Karpas-422 (cell line): ENCODE data around the gene GPR37. TPM values are rescaled to one million over a fixed set of nuclear protein-coding genes. Genes with fewer than 3 reads are reported as not detected.

Source experiments
- DNase-seq: peaks from one replicate; pipeline ENCODE4 v3.0.0-alpha.2; 2015
- H2AFZ ChIP-seq: fragments of 200-600 bp; sonication (generic); 2 replicates; pipeline ENCODE4 v1.6.1; 2014; ENCODE audit warnings: antibody characterized with exemption, low read length, mixed read lengths
- H3K27ac ChIP-seq: fragments of 200-600 bp; sonication (generic); 2 replicates; pipeline ENCODE4 v1.5.1; 2014; ENCODE audit warnings: mild to moderate bottlenecking, low read length, moderate library complexity
- H3K27me3 ChIP-seq: fragments of 200-600 bp; sonication (generic); 2 replicates; pipeline ENCODE4 v1.6.1; 2014; ENCODE audit warnings: low read length, mixed read lengths
- H3K36me3 ChIP-seq: fragments of 200-600 bp; sonication (generic); 2 replicates; pipeline ENCODE4 v1.6.1; 2014; ENCODE audit warnings: low read length, mixed read lengths; ENCODE audit not compliant: insufficient read depth
- H3K4me1 ChIP-seq: fragments of 200-600 bp; sonication (generic); 2 replicates; pipeline ENCODE4 v1.6.1; 2014; ENCODE audit warnings: mild to moderate bottlenecking, low read length, mixed read lengths
- H3K4me2 ChIP-seq: fragments of 200-600 bp; sonication (generic); 2 replicates; pipeline ENCODE4 v1.6.1; 2014; ENCODE audit warnings: low read length, low read depth, mild to moderate bottlenecking; ENCODE audit not compliant: poor library complexity, severe bottlenecking
- H3K4me3 ChIP-seq: fragments of 200-600 bp; sonication (generic); 2 replicates; pipeline ENCODE4 v1.5.1; 2014; ENCODE audit warnings: mild to moderate bottlenecking, antibody characterized with exemption, low read length, mixed read lengths
- H3K79me2 ChIP-seq: fragments of 200-600 bp; sonication (generic); 2 replicates; pipeline ENCODE4 v1.6.1; 2014; ENCODE audit warnings: mild to moderate bottlenecking, low read length, mixed read lengths
- H3K9ac ChIP-seq: fragments of 200-600 bp; sonication (generic); 2 replicates; pipeline ENCODE4 v1.6.0; 2014; ENCODE audit warnings: low read length
- H3K9me2 ChIP-seq: fragments of 200-600 bp; sonication (generic), shearing (Covaris generic); replicated peaks from 2 replicates; pipeline ENCODE4 v1.6.0; 2014; ENCODE audit warnings: mild to moderate bottlenecking, low read length, moderate library complexity; ENCODE audit not compliant: insufficient read depth
- H3K9me3 ChIP-seq: fragments of 300-700, 200-600 bp; sonication (generic); 2 replicates; pipeline ENCODE4 v1.6.1; 2014; ENCODE audit warnings: low read length, mixed read lengths
- H4K20me1 ChIP-seq: fragments of 200-600 bp; sonication (generic); 2 replicates; pipeline ENCODE4 v1.6.1; 2014; ENCODE audit warnings: mild to moderate bottlenecking, antibody characterized with exemption, low read length, low read depth; ENCODE audit not compliant: insufficient read depth
- total RNA-seq: library from RNA; depleted of rRNA; stranded (reverse); fragments of >200 nt; shearing (Covaris generic); gene quantifications from 2 replicates; pipeline ENCODE4 v1.2.3, GENCODE V29; 2014; ENCODE audit warnings: low replicate concordance

GPR37 gene
- total RNA-seq, 1 experiment from 2014 or later: not detected

DNA sequence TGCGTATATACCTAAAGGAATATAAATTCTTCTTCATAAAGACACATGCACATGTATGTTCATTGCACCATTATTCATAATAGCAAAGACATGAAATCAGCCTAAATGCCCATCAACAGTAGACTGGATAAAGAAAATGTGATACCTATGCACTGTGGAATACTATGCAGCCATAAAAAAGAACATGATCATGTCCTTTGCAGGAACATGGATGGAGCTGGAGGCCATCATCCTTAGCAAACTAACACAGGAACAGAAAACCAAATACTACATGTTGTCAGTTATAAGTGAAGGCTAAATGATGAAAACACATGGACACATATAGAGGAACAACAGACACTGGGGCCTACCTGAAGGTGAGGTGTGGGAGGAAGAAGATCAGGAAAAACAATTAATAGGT lies 48.7 kb downstream of the GPR37 start:
- Histone ChIP-seq H2AFZ (no peak overlapping the region), H3K9ac (no peak overlapping the region), H3K9me3 (no peaks in the 10 kb centered on the region), H3K9me2 (no peaks in the 10 kb centered on the region), H3K27me3 (no peaks in the 10 kb centered on the region), H3K4me3 (no peak overlapping the region), H3K4me1 (no peaks in the 10 kb centered on the region), H3K79me2 (no peaks in the 10 kb centered on the region), H3K27ac (no peak overlapping the region), H4K20me1 (no peaks in the 10 kb centered on the region), H3K36me3 (no peaks in the 10 kb centered on the region), H3K4me2 (no peak overlapping the region)
- no peak for DNase-seq

DNA sequence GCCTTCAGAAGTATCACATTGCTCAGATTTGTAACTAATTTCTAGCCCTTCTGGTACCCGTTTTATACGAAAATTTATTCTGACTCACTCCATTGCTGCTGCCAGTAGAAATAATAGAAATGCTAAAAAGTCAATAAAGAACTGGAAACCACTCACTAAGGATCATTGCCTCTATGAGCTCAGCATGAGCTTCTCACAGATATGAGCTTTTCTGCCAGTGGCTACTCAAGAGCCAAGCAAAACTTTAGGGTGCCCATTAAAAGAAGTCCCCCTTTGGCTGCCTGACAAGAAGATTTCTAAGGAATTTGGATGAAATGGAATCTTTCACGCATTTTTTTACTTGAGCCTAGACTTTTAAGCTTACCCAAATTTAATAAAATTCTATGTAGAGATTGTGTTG lies 52.5 kb downstream of the GPR37 start:
- Histone ChIP-seq H3K9ac (no peak overlapping the region), H3K9me3 (peaks cover 17% of the 10 kb centered on the region), H3K4me1 (no peaks in the 10 kb centered on the region), H2AFZ (no peak overlapping the region), H3K79me2 (no peaks in the 10 kb centered on the region), H3K27me3 (no peaks in the 10 kb centered on the region), H3K36me3 (no peaks in the 10 kb centered on the region), H3K4me2 (no peak overlapping the region), H4K20me1 (no peaks in the 10 kb centered on the region), H3K9me2 (no peaks in the 10 kb centered on the region), H3K27ac (no peak overlapping the region), H3K4me3 (no peak overlapping the region)
- DNase-seq: no peak

DNA sequence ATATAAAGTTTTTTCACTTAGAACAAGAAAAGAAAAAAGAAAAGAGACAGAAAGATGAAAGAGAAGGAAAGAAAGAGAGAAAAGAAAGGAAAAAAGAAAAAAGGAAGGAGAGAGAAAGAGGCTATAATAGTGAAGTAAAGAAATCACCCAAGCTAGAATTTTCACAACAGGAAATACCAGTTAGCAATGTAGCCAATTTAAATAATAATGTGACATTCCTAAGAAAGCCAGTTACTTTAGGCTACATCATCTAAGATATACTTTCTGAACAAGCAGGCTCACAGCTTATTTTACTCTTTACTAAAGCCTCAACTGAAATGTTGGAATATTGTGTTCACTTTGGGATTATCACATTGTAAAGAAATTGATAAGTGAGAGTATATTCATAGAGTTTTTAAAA lies 53.6 kb downstream of the GPR37 start:
- Histone ChIP-seq H3K27ac (no peak overlapping the region), H3K9me3 (peaks cover 24% of the 10 kb centered on the region), H3K4me1 (no peaks in the 10 kb centered on the region), H3K4me2 (no peak overlapping the region), H3K4me3 (no peak overlapping the region), H3K9ac (no peak overlapping the region), H3K27me3 (no peaks in the 10 kb centered on the region), H2AFZ (no peak overlapping the region), H4K20me1 (no peaks in the 10 kb centered on the region), H3K79me2 (no peaks in the 10 kb centered on the region), H3K9me2 (no peaks in the 10 kb centered on the region), H3K36me3 (no peaks in the 10 kb centered on the region)
- no peak for DNase-seq

DNA sequence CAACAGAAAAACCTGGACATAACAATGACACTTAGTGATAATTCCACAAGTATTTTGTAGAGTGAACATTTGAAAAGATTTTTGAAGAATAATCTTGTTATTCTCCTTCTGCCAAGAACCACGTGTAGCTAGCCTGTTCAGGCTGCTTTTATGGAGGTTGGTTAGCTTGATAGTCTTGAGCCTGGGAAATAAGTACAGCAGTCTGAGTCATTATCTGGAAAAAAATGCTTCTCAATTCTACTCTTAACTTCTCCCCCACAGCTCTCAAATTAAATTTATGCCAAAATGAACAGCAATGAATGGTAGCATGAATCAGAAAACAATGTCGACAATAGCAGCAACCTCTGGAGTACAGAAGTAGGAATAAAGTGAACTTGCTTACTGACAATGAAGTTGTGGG lies 63.2 kb downstream of the GPR37 start:
- no peaks in the 10 kb centered on the region for H4K20me1 ChIP-seq
- no peak for DNase-seq

DNA sequence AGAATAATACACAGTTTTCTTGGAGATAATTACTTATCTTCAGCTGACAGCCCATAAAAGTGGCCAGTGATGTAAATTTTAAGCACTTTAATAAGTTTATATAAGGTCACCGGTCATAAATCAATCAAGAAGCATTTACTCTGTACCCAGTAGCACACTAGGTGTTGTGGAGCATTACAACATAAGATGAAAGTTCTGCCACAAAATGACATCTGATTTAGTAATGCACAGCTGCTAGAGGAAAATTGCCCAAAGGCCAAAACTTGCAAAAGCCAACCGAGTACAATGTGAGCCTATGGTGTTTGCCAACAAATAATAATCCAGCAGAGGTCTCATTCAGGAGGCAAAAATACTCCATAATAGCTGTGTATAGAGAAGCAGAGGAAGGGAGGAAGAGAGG lies 63.6 kb downstream of the GPR37 start:
- Histone ChIP-seq H3K4me3 (no peak overlapping the region), H3K4me2 (no peak overlapping the region), H3K4me1 (no peaks in the 10 kb centered on the region), H2AFZ (no peak overlapping the region), H3K9me3 (no peaks in the 10 kb centered on the region; the same call in 1 of the 2 replicates), H3K79me2 (no peaks in the 10 kb centered on the region), H3K9ac (no peak overlapping the region), H3K27me3 (no peaks in the 10 kb centered on the region), H4K20me1 (no peaks in the 10 kb centered on the region), H3K27ac (no peak overlapping the region), H3K36me3 (no peaks in the 10 kb centered on the region), H3K9me2 (no peaks in the 10 kb centered on the region)
- no peak for DNase-seq

More for the DNA sequence above, 63.2 kb downstream of the GPR37 start:
- Histone ChIP-seq H3K9me3 (peaks cover 2% of the 10 kb centered on the region; the same call in 1 of the 2 replicates), H3K4me2 (no peak overlapping the region), H2AFZ (no peak overlapping the region), H3K9ac (no peak overlapping the region), H3K27me3 (no peaks in the 10 kb centered on the region), H3K79me2 (no peaks in the 10 kb centered on the region), H3K9me2 (no peaks in the 10 kb centered on the region), H3K36me3 (no peaks in the 10 kb centered on the region), H3K4me3 (no peak overlapping the region), H3K4me1 (no peaks in the 10 kb centered on the region), H3K27ac (no peak overlapping the region)

DNA sequence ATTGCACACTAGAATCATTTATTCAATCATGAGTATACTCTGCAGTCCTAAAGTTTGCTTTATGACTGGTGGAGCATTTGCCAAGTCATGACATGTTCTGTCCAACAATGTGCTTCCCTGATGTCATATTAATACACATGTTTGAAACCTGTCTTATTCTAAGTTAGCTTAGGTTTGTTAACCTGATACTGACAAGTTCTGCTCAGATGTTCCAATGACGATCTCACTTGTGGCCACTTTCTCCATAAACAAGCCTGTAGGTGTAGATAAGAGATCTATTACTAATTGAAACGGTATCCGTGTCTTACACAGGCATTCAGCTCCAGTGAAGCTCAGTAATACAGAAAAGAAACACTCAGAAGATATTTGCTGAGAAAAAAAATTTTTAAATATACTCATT lies 64.9 kb downstream of the GPR37 start:
- Histone ChIP-seq H3K36me3 (no peaks in the 10 kb centered on the region), H2AFZ (no peak overlapping the region), H3K9me3 (no peaks in the 10 kb centered on the region; the same call in 1 of the 2 replicates), H3K4me3 (no peak overlapping the region), H3K27ac (no peak overlapping the region), H3K79me2 (no peaks in the 10 kb centered on the region), H3K9ac (no peak overlapping the region), H3K9me2 (no peaks in the 10 kb centered on the region), H3K4me2 (no peak overlapping the region), H4K20me1 (no peaks in the 10 kb centered on the region), H3K27me3 (no peaks in the 10 kb centered on the region), H3K4me1 (no peaks in the 10 kb centered on the region)
- no peak for DNase-seq

DNA sequence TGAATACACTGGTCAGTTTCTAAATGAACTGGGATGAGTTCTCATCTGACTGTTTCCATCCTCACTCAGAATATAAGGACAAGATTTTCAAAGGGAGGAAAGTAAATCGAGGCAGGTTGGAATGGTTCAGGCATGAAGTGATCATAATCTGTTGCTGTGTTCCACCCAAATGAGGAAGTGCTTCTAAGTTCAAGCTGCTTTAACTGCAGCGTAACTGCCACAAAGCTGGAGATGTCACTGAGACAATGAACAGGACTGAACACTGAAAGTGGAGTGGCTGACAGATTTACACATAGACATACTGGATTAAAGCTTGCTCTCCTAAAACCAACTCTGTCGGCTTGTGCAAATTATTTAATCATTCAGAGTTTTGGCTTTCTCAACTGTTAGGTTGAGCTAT lies 66.6 kb downstream of the GPR37 start:
- H2AFZ ChIP-seq: no peak overlapping the region
- H3K9me2 ChIP-seq: no peaks in the 10 kb centered on the region
- DNase-seq: no peak
- H3K36me3 ChIP-seq: no peaks in the 10 kb centered on the region
- H3K79me2 ChIP-seq: no peaks in the 10 kb centered on the region
- H3K9me3 ChIP-seq: no peaks in the 10 kb centered on the region; the same call in 1 of the 2 replicates
- no peak overlapping the region for H3K27ac ChIP-seq
- H3K4me2 ChIP-seq: no peak overlapping the region
- H4K20me1 ChIP-seq: no peaks in the 10 kb centered on the region
- H3K4me1 ChIP-seq: no peaks in the 10 kb centered on the region
- H3K9ac ChIP-seq: no peak overlapping the region
- H3K4me3 ChIP-seq: no peak overlapping the region
- H3K27me3 ChIP-seq: no peaks in the 10 kb centered on the region

DNA sequence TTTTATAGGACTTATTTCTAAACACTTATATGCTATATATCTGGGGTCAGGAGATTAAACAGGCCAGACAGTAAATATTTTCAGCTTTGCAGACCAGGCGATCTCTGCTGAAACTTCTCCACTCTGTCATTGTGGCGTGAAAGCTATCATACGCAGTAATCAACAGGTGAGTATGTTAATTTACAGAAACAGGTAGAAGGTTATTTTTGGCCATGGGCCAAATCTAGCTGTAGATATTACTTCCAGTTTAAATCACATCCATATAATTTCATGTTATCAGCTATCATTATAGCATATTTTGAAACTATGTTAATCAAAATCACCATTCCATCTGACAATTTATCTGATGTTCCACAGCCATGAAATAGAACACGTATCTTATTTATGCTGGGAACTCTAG lies 67.8 kb downstream of the GPR37 start:
- Histone ChIP-seq H3K9me2 (no peaks in the 10 kb centered on the region), H3K27ac (no peak overlapping the region), H3K36me3 (no peaks in the 10 kb centered on the region), H4K20me1 (no peaks in the 10 kb centered on the region), H3K9me3 (no peaks in the 10 kb centered on the region), H3K9ac (no peak overlapping the region), H3K79me2 (no peaks in the 10 kb centered on the region), H2AFZ (no peak overlapping the region), H3K4me3 (no peak overlapping the region), H3K27me3 (no peaks in the 10 kb centered on the region), H3K4me1 (no peaks in the 10 kb centered on the region), H3K4me2 (no peak overlapping the region)
- no peak for DNase-seq
